Measurements from ENCODE around the gene SAMD8. TPM values are rescaled to one million over a fixed set of nuclear protein-coding genes. Genes with fewer than 3 reads are reported as not detected.

SAMD8 gene
- total and polyA plus RNA-seq, 3 donors from 2014 or later = 45.0 to 66.3 (median 55.3) TPM

DNA sequence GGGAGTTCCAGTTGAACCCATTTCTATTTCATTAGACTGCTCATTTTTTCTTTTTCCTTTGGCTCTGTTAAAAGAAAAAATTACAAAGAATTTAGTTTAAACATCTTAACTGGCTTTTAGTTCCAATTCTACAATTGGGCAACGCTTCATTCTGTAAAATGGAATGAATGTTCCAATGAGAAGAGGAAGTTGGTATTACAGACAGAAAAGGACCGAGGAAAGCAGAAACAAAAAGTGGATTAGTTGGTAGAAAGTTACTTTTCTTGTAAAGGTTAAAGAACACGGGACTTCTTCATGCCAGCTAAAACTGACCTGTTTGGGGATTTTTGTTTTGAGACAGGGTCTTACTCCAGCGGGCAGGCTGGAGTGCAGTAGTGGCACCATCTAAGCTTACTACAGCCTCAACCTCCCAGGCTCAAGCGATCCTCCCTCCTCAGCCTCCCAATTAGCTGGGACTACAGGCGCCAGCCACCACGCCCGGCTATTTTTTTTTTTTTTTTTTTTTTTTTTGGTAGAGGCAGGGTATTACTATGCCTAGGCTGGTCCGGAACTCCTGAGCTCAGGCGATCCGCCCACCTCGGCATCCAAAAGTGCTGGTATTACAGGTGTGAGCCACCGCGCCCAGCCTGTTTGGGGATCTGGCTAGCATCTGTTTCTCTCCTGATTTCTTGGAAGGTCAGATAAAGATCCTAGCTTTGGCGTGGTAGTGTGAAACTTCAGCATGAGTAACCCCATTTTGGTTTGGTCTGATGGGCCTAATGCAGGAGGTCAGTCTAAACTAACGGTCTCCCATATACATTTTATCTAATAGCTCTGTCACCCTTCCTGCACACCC lies 97.8 kb downstream of the SAMD8 start:
- Histone ChIP-seq H3K27me3 (no peaks in the 10 kb centered on the region), H3K4me1 (peaks cover 17% of the 10 kb centered on the region), H3K9me3 (no peaks in the 10 kb centered on the region), H3K4me3 (peak overlapping the region; percentile 99), H3K27ac (peak overlapping the region; percentile 98 to 99), H3K36me3 (ENCODE audit: low read depth, missing control alignments) (no peaks in the 10 kb centered on the region)
- TF ChIP-seq, protein P1, sequence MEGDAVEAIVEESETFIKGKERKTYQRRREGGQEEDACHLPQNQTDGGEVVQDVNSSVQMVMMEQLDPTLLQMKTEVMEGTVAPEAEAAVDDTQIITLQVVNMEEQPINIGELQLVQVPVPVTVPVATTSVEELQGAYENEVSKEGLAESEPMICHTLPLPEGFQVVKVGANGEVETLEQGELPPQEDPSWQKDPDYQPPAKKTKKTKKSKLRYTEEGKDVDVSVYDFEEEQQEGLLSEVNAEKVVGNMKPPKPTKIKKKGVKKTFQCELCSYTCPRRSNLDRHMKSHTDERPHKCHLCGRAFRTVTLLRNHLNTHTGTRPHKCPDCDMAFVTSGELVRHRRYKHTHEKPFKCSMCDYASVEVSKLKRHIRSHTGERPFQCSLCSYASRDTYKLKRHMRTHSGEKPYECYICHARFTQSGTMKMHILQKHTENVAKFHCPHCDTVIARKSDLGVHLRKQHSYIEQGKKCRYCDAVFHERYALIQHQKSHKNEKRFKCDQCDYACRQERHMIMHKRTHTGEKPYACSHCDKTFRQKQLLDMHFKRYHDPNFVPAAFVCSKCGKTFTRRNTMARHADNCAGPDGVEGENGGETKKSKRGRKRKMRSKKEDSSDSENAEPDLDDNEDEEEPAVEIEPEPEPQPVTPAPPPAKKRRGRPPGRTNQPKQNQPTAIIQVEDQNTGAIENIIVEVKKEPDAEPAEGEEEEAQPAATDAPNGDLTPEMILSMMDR (IDR thresholded peaks at IDR 0.05) = no peak
- TF ChIP-seq POLR2A (IDR thresholded peaks at IDR 0.05) = no peak
- WGBS, 2 donors = 47 to 64% methylated on average over 16 of the region's 16 CpGs
- no peak for DNase-seq
- intact Hi-C loops (cut with DNase I; ENCODE audit: low total_unique reads) = no loop called here

DNA sequence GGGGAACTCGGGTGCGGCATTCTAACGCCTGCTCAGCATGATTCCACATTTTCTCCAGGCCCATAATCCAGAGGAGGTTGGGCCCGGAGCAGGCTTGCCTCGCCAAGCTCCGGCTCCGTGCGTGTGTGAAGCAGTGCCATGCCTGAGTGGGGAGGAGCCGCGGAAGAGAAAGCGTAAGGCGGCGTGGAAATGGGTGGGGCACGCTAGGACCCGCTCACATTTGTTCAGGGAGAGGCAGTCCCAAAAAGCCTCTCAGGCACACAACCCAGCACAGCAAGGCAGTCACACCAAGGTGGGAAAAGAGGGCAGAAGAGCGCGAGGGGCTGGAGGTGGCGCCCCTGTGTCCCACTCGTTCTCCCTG lies 98.4 kb downstream of the SAMD8 start:
- Histone ChIP-seq H3K4me3 (peak overlapping the region; percentile 99), H3K27ac (peak overlapping the region; percentile 98 to 99), H3K4me1 (peaks cover 17% of the 10 kb centered on the region), H3K36me3 (ENCODE audit: low read depth, missing control alignments) (no peaks in the 10 kb centered on the region), H3K27me3 (no peaks in the 10 kb centered on the region), H3K9me3 (no peaks in the 10 kb centered on the region)
- 0 to 1% methylated on average over 19 of the region's 19 CpGs for WGBS, 2 donors
- intact Hi-C loops (cut with DNase I; ENCODE audit: low total_unique reads) = no loop called here
- TF ChIP-seq, protein P1 (IDR thresholded peaks at IDR 0.05) = no peak
- TF ChIP-seq POLR2A (IDR thresholded peaks at IDR 0.05) = no peak
- DNase-seq = peak; percentile 78

DNA sequence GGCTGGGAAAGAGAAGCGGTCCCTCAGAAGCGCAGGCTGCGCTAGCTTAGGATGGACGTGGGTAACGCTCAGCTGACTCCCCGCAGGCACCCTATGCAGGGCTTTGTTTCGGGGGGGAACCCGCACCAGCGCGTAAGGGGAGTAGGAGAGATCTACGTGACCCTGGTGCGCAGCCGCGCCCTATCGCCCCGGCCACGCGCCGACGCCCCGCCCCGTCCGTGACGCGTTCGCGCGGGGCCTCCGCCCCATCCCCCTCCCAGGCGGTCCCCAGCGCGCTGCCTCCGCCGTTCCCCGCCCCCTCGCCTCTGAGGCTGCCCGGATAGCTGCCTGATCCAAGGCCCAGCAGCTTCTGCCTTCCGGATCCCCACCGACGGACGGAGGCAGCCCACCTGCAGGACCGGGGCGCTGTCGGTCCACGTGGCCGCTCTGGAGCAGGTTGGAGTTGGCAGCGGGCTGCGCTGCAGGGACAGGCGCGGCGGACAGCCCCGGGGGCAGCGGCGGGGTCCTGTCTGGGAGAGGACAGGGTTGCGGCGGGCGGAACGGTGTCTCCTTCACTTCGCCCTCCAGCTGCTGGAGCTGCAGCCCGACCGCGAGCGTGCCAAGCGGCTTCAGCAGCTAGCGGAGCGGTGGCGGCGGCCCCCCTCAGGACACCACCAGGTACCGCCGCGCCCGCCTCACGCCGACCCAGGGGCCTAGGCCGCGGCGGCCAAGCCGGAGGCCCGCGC lies 99.0 kb downstream of the SAMD8 start, which contains the start of gene VDAC2:
VDAC2 (plus strand) TSS at position 515 of the 725 bp plus-strand sequence. CDS start 363 bp downstream, outside the sequence.
- no peaks in the 10 kb centered on the region for H3K36me3 ChIP-seq (ENCODE audit: low read depth, missing control alignments)
- intact Hi-C loops (cut with DNase I; ENCODE audit: low total_unique reads) = no loop called here
- DNase-seq = peak; percentile 92
- H3K27ac ChIP-seq = peak within 1 kb of the TSS; percentile 98 to 99
- no peaks in the 10 kb centered on the region for H3K9me3 ChIP-seq
- 0% methylated on average over 4 to 43 of the region's 80 CpGs for WGBS, 2 donors
- H3K27me3 ChIP-seq = no peaks in the 10 kb centered on the region
- H3K4me3 ChIP-seq = peak within 1 kb of the TSS; percentile 99
- H3K4me1 ChIP-seq = peaks cover 17% of the 10 kb centered on the region
- TF ChIP-seq, protein P1 (IDR thresholded peaks at IDR 0.05) = peak in 1 of 3 experiments; percentile 5
- TF ChIP-seq POLR2A (IDR thresholded peaks at IDR 0.05) = peak; percentile 43

DNA sequence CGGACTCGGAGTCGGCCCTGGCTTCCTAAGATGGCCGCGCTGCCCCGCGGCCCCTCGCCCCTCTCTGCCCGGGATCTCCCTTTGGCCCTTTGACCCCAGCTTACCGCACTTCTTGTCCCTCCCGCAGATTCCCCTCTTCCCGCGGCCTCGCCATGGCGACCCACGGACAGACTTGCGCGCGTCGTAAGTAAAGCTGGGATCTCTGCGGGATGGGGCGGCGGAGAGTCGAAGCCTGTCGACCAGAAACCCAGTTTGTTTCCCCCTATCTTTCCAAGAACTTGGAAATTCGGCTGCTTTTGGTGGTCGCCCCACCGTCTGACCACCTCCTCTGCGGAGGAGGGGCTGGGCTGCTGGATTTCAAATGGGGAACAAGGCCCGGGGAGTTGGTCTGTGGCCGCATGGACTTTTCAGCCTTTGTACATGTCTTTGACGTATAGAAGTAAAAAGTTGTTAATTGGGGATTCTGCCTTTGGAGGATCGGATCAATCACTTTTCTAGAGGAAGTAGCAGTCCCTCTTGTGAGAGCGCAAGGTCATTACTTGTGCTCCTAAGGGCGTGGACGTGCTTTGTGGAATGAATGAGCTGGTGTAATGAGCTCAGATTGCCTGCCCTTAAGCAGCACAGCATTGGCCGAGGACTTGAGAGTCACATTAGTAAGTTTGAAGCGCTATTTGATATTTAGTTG lies 99.7 kb downstream of the SAMD8 start:
- Histone ChIP-seq H3K27me3 (no peaks in the 10 kb centered on the region), H3K9me3 (no peaks in the 10 kb centered on the region), H3K36me3 (ENCODE audit: low read depth, missing control alignments) (no peaks in the 10 kb centered on the region), H3K4me3 (peak overlapping the region; percentile 99), H3K4me1 (peaks cover 17% of the 10 kb centered on the region), H3K27ac (peak overlapping the region; percentile 98 to 99)
- no peak for TF ChIP-seq POLR2A (IDR thresholded peaks at IDR 0.05)
- TF ChIP-seq, protein P1 (IDR thresholded peaks at IDR 0.05) = no peak
- peak; percentile 62 for DNase-seq
- intact Hi-C loops (cut with DNase I; ENCODE audit: low total_unique reads) = no loop called here
- WGBS, 2 donors = 0 to 1% methylated on average over 35 of the region's 38 CpGs
